ENCODE measurements around the gene SPINK5.
A peak's percentile ranks its signal among the peaks of the same experiment; 100 is the strongest.
"Not testable (repeated sequence)": the region's sequence is repeated elsewhere in the genome, so short reads cannot be mapped to it uniquely, and the experiment has no call there.

SPINK5 gene
- 0 reads per million in 4 donors for total RNA-seq

- DNase-seq, result no peak
These were observed at the start of gene SPINK5 for GRCh38 chr5:148063861-148064260. SPINK5 (plus strand) TSS chr5:148063980; CDS start chr5:148064045, 65 bp downstream.

GRCh38 chr5:148014276-148014675 is 49.5 kb upstream of the SPINK5 start:
- DNase-seq, result no peak

GRCh38 chr5:148020257-148020988 is 43.4 kb upstream of the SPINK5 start:
- DNase-seq, result no peak

GRCh38 chr5:148027505-148027904 is 36.3 kb upstream of the SPINK5 start:
- no peak for DNase-seq

- no peak for DNase-seq
These were observed 34.6 kb upstream of the SPINK5 start for GRCh38 chr5:148029131-148029530.

GRCh38 chr5:148033134-148033533 is 30.6 kb upstream of the SPINK5 start:
- no peak for DNase-seq

- no peak for DNase-seq
These were observed 28.1 kb upstream of the SPINK5 start for GRCh38 chr5:148035676-148036075.

- no peak for DNase-seq
These were observed 20.9 kb upstream of the SPINK5 start for GRCh38 chr5:148042881-148043280.

GRCh38 chr5:148043705-148044104 is 20.1 kb upstream of the SPINK5 start:
- no peak for DNase-seq

- not testable (repeated sequence) for DNase-seq
These were observed 8.6 kb upstream of the SPINK5 start for GRCh38 chr5:148055160-148055559.

GRCh38 chr5:148060309-148060708 is 3.5 kb upstream of the SPINK5 start:
- no peak for DNase-seq

GRCh38 chr5:148060881-148061280 is 2.9 kb upstream of the SPINK5 start:
- DNase-seq, result no peak

GRCh38 chr5:148070621-148071020 is 6.8 kb downstream of the SPINK5 start:
- no peak for DNase-seq

- no peak for DNase-seq
These were observed 8.4 kb downstream of the SPINK5 start for GRCh38 chr5:148072207-148072606.

- DNase-seq, result no peak
These were observed 11.7 kb downstream of the SPINK5 start for GRCh38 chr5:148075529-148075928.

GRCh38 chr5:148083203-148083602 is 19.4 kb downstream of the SPINK5 start:
- no peak for DNase-seq

GRCh38 chr5:148084269-148084668 is 20.5 kb downstream of the SPINK5 start:
- DNase-seq, result no peak

- no peak for DNase-seq
These were observed 21.5 kb downstream of the SPINK5 start for GRCh38 chr5:148085310-148085709.

- DNase-seq, result no peak
These were observed 22.4 kb downstream of the SPINK5 start for GRCh38 chr5:148085977-148086705.

- DNase-seq, result no peak
These were observed 26.5 kb downstream of the SPINK5 start for GRCh38 chr5:148090146-148090772.

GRCh38 chr5:148090773-148091250 is 27.0 kb downstream of the SPINK5 start:
- peak in 1 of 5 donors; percentile 0 for DNase-seq

GRCh38 chr5:148091991-148092964 is 28.5 kb downstream of the SPINK5 start:
- DNase-seq, result no peak

Measured in T-helper 1 cell (primary cell).